Activated effector memory CD4-positive, alpha-beta T cell treated with Interleukin-2 at 50 U/mL for 16 hours (primary cell): ENCODE measurements around the gene CBLB.

Source experiments
- DNase-seq: peaks from one replicate; pipeline ENCODE4 v3.0.0-alpha.2; 2020

Gene CBLB

GRCh38 chr3:105845488-105845887, 23.3 kb downstream of the CBLB start:
- DNase-seq = no peak

GRCh38 chr3:105844704-105845103, 24.1 kb downstream of the CBLB start:
- DNase-seq = no peak

- no peak for DNase-seq
These were observed 24.8 kb downstream of the CBLB start for GRCh38 chr3:105843994-105844393.

- DNase-seq = no peak
These were observed 25.9 kb downstream of the CBLB start for GRCh38 chr3:105842943-105843342.

GRCh38 chr3:105842449-105842848, 26.4 kb downstream of the CBLB start:
- DNase-seq = no peak

GRCh38 chr3:105837947-105838346, 30.9 kb downstream of the CBLB start:
- no peak for DNase-seq

- no peak for DNase-seq
These were observed 31.6 kb downstream of the CBLB start for GRCh38 chr3:105837143-105837740.

GRCh38 chr3:105836533-105836932, 32.3 kb downstream of the CBLB start:
- no peak for DNase-seq

- no peak for DNase-seq
These were observed 33.2 kb downstream of the CBLB start for GRCh38 chr3:105835606-105836005.

- no peak for DNase-seq
These were observed 34.0 kb downstream of the CBLB start for GRCh38 chr3:105834768-105835167.

GRCh38 chr3:105832644-105833043, 36.2 kb downstream of the CBLB start:
- no peak for DNase-seq

GRCh38 chr3:105830836-105831235, 38.0 kb downstream of the CBLB start:
- DNase-seq = no peak

- DNase-seq = no peak
These were observed 38.8 kb downstream of the CBLB start for GRCh38 chr3:105829871-105830622.

GRCh38 chr3:105829229-105829628, 39.6 kb downstream of the CBLB start:
- DNase-seq = no peak

- no peak for DNase-seq
These were observed 40.1 kb downstream of the CBLB start for GRCh38 chr3:105828703-105829102.

GRCh38 chr3:105827959-105828358, 40.9 kb downstream of the CBLB start:
- no peak for DNase-seq

GRCh38 chr3:105826778-105827634, 41.8 kb downstream of the CBLB start:
- no peak for DNase-seq

GRCh38 chr3:105824129-105824528, 44.7 kb downstream of the CBLB start:
- no peak for DNase-seq

- DNase-seq = no peak
These were observed 45.5 kb downstream of the CBLB start for GRCh38 chr3:105823149-105823867.

- no peak for DNase-seq
These were observed 46.4 kb downstream of the CBLB start for GRCh38 chr3:105822171-105823123.

GRCh38 chr3:105821433-105821832, 47.4 kb downstream of the CBLB start:
- DNase-seq = no peak

GRCh38 chr3:105816833-105817232, 52.0 kb downstream of the CBLB start:
- DNase-seq = no peak
